ENCODE results near the gene FKBP5. TPM values are rescaled to one million over a fixed set of nuclear protein-coding genes. Genes with fewer than 3 reads are reported as not detected.
A peak's percentile ranks its signal among the peaks of the same experiment; 100 is the strongest.

Gene FKBP5
- total RNA-seq, 6 experiments from 2014 or later, result 7.6 to 12.9 (median 11.8) TPM

GRCh38 chr6:35733633-35734032, 44.9 kb upstream of the FKBP5 start:
- Mint-ChIP-seq H3K27ac (no peak overlapping the region), H3K9me3 (no peaks in the 10 kb centered on the region), H3K36me3 (ENCODE audit: low read depth) (no peaks in the 10 kb centered on the region), H3K27me3 (ENCODE audit: insufficient read depth) (peaks cover 3% of the 10 kb centered on the region), H3K4me3 (no peak overlapping the region), H3K4me1 (ENCODE audit: low read depth) (peaks cover 15% of the 10 kb centered on the region)
- TF ChIP-seq CTCF (IDR thresholded peaks at IDR 0.05), result no peak
- DNase-seq, result no peak

GRCh38 chr6:35731736-35732532, 43.2 kb upstream of the FKBP5 start:
- TF ChIP-seq CTCF (IDR thresholded peaks at IDR 0.05), result peak; percentile 43
- Mint-ChIP-seq H3K36me3 (ENCODE audit: low read depth) (no peaks in the 10 kb centered on the region), H3K27ac (peak overlapping the region; percentile 83), H3K9me3 (no peaks in the 10 kb centered on the region), H3K4me3 (peak overlapping the region; percentile 89), H3K27me3 (ENCODE audit: insufficient read depth) (peaks cover 1% of the 10 kb centered on the region), H3K4me1 (ENCODE audit: low read depth) (peaks cover 21% of the 10 kb centered on the region)
- peak; percentile 81 for DNase-seq

- Mint-ChIP-seq H3K4me1 (ENCODE audit: low read depth) (peaks cover 26% of the 10 kb centered on the region), H3K4me3 (peak overlapping the region; percentile 89), H3K27me3 (ENCODE audit: insufficient read depth) (peaks cover 1% of the 10 kb centered on the region), H3K9me3 (no peaks in the 10 kb centered on the region), H3K36me3 (ENCODE audit: low read depth) (no peaks in the 10 kb centered on the region), H3K27ac (peak overlapping the region; percentile 83)
- DNase-seq, result peak; percentile 57
- TF ChIP-seq CTCF (IDR thresholded peaks at IDR 0.05), result no peak
Observed at GRCh38 chr6:35731414-35731735, 42.7 kb upstream of the FKBP5 start.

GRCh38 chr6:35730745-35731413, 42.2 kb upstream of the FKBP5 start:
- Mint-ChIP-seq H3K4me1 (ENCODE audit: low read depth) (peaks cover 31% of the 10 kb centered on the region), H3K4me3 (peak overlapping the region; percentile 89), H3K9me3 (no peaks in the 10 kb centered on the region), H3K36me3 (ENCODE audit: low read depth) (no peaks in the 10 kb centered on the region), H3K27ac (peak overlapping the region; percentile 83), H3K27me3 (ENCODE audit: insufficient read depth) (peaks cover 1% of the 10 kb centered on the region)
- no peak for DNase-seq
- TF ChIP-seq CTCF (IDR thresholded peaks at IDR 0.05), result no peak

GRCh38 chr6:35729722-35730121, 41.0 kb upstream of the FKBP5 start:
- H3K36me3 Mint-ChIP-seq (ENCODE audit: low read depth), result no peaks in the 10 kb centered on the region
- H3K9me3 Mint-ChIP-seq, result no peaks in the 10 kb centered on the region
- TF ChIP-seq CTCF (IDR thresholded peaks at IDR 0.05), result no peak
- no peak overlapping the region for H3K4me3 Mint-ChIP-seq
- H3K27ac Mint-ChIP-seq, result no peak overlapping the region
- no peak for DNase-seq
- H3K4me1 Mint-ChIP-seq (ENCODE audit: low read depth), result peaks cover 36% of the 10 kb centered on the region
- H3K27me3 Mint-ChIP-seq (ENCODE audit: insufficient read depth), result peaks cover 1% of the 10 kb centered on the region
